Heart left ventricle (tissue), 16 donors: ENCODE measurements around the gene ICOSLG. TPM values are rescaled to one million over a fixed set of nuclear protein-coding genes. Genes with fewer than 3 reads are reported as not detected.

Experiments used
- ATAC-seq, 4 donors: fragments of 200-7000 bp; cut with Tn5 transposase; one replicate each; pipeline ENCODE4 v1.9.1; 2020 to 2022; ENCODE audit warnings: moderate library complexity in 4 of 4, mild to moderate bottlenecking in 3 of 4, moderate number of reproducible peaks in 1 of 4
- DNase-seq, 5 donors: peaks; one replicate each; pipeline ENCODE4 v3.0.0-alpha.2; 2020
- H3K27ac ChIP-seq, 12 donors: fragments of 200-600 bp; sonication (generic) in 4 of 12; one replicate each; pipeline versions ENCODE4 v1.5.0 to v1.8.0; 2016 to 2022; ENCODE audit warnings: mild to moderate bottlenecking in 2 of 12
- H3K27me3 ChIP-seq, 9 donors: fragments of 200-600 bp; sonication (generic) in 2 of 9; one replicate each; pipeline versions ENCODE4 v1.5.1 to v1.8.0; 2016 to 2022; ENCODE audit warnings: mild to moderate bottlenecking in 3 of 9
- H3K36me3 ChIP-seq, 9 donors: fragments of 200-600 bp; sonication (generic) in 2 of 9; one replicate each; pipeline versions ENCODE4 v1.5.0 to v1.8.0; 2018 to 2022; ENCODE audit warnings: mild to moderate bottlenecking in 2 of 9
- H3K4me1 ChIP-seq, 12 donors: fragments of 200-600 bp; sonication (generic) in 4 of 12; one replicate each; pipeline versions ENCODE4 v1.5.0 to v1.8.0; 2016 to 2022; ENCODE audit warnings: mild to moderate bottlenecking in 3 of 12
- H3K4me3 ChIP-seq, 12 donors: fragments of 200-600 bp; sonication (generic) in 4 of 12; one replicate each; pipeline versions ENCODE4 v1.5.0 to v1.8.0; 2017 to 2022; ENCODE audit warnings: mild to moderate bottlenecking in 9 of 12, moderate library complexity in 4 of 12
- H3K9me3 ChIP-seq, 12 donors: fragments of 200-600 bp; sonication (generic) in 4 of 12; one replicate each; pipeline versions ENCODE4 v1.5.0 to v1.8.0; 2016 to 2022; ENCODE audit warnings: mild to moderate bottlenecking in 1 of 12
- POLR2A ChIP-seq, 2 donors: fragments of 450-650 bp; IDR thresholded peaks; one replicate each; pipeline ENCODE4 v1.6.1; 2017; ENCODE audit warnings: antibody characterized with exemption in 2 of 2, mild to moderate bottlenecking in 2 of 2, moderate library complexity in 2 of 2
- WGBS, 4 donors: extraction: QIAGEN DNeasy Blood & Tissue Kit in 2 of 4; methylation state at CpG; one replicate each; pipeline versions ENCODE4 v1.1.5 to v1.1.7; 2013 to 2018; 5-methylcytosine and 5-hydroxymethylcytosine counted together
- intact Hi-C, 10 donors: fragments of 100-400 bp; cut with DNase I; formaldehyde crosslinking; loops; one replicate each; pipeline versions ENCODE4 v1.11.1 to v1.14.2; 2022
- polyA plus RNA-seq, 2 donors: library from polyadenylated mRNA; stranded (reverse); fragments of 200-250 nt; gene quantifications; one replicate each; pipeline ENCODE4 v1.2.3, GENCODE V29; 2013
- total RNA-seq, 9 donors: library from RNA; depleted of rRNA in 2 of 9; stranded (reverse); fragments of >200 nt in 2 of 9; fragmentation: NEBNext Ultra II Directional in 3 of 9; extraction: Animal tissue kit (Norgen Biotek cat#: 25700) in 3 of 9; gene quantifications; one replicate each; pipeline versions ENCODE4 v1.1.0 to v1.2.4, GENCODE V29; 2016 to 2023
- TF ChIP-seq, protein P1 (sequence below), 12 donors: fragments of 200-600 bp; sonication (generic) in 4 of 12; IDR thresholded peaks; one replicate each; pipeline versions ENCODE4 v1.5.0 to v1.8.0; 2018 to 2022; ENCODE audit warnings: antibody characterized with exemption in 12 of 12, mild to moderate bottlenecking in 5 of 12
- donor health status: ischemic (EF 13 %, LVEDD 7.1; RV severe dilation, severe dysfunction).
- donor health status: healthy with polysubstance abuse.
- donor health status: DM: no; HTN: yes; CAD: no.
- donor health status: DM: no; HTN: no; CAD: no.
- donor health status: ischemic (EF 25% LVEDD 6.9; RV normal size, moderate dysfunction).
- donor health status: ischemic (EF 25% LVEDD 5.7; RV mildly dilated, moderate dysfunction).
- donor health status: healthy.
- donor health status: DM: yes; HTN: yes; CAD: no.
- donor health status: ischemic (EF 35%, LVEDD 5.7; RV mildly dilated, moderate dysfunction).
- donor health status: nonischemic (EF 11% LVEDD 7.7; RV severe dilation, severe dysfunction).
- donor health status: DM: yes; HTN: yes; CAD: no.
- donor health status: PGD.
- donor health status: ischemic (EF 29% LVEDD 5.4; RV normal size, mild dysfunction).
- donor health status: nonischemic (EF 23%, LVEDD 6.1; RV moderate dilation, normal function).

Gene ICOSLG
- total and polyA plus RNA-seq, 11 donors, result 0.78 to 5.5 (median 1.5) TPM

DNA sequence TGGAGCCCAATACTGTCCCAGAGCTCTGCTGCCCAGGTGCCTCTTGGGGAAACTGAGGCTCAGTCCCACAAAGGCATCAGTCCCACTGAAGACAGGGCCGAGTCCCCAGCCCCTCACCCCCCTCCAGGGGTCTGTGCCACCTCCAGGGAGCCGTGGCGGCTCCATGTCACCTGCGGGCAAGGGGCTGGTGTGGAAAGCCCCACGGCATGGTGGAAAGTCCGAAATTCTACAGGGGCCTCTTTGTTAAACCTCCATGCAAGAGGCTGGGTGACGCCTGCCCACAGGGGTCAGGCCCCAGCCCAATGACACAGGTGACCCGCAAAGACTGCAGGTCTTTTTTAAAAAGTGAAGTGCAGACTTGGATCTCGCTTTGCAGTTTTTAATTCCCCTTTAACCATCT is 41.6 kb upstream of the ICOSLG start:
- Histone ChIP-seq H3K27me3 (peaks cover 0 to 21% (median 10%) of the 10 kb centered on the region in 9 donors), H3K9me3 (no peaks in the 10 kb centered on the region), H3K4me3 (no peak overlapping the region), H3K4me1 (peaks cover 0 to 10% (median 0%) of the 10 kb centered on the region in 12 donors), H3K36me3 (no peaks in the 10 kb centered on the region), H3K27ac (no peak overlapping the region)
- ATAC-seq (no peak), DNase-seq (no peak)
- TF ChIP-seq, protein P1, sequence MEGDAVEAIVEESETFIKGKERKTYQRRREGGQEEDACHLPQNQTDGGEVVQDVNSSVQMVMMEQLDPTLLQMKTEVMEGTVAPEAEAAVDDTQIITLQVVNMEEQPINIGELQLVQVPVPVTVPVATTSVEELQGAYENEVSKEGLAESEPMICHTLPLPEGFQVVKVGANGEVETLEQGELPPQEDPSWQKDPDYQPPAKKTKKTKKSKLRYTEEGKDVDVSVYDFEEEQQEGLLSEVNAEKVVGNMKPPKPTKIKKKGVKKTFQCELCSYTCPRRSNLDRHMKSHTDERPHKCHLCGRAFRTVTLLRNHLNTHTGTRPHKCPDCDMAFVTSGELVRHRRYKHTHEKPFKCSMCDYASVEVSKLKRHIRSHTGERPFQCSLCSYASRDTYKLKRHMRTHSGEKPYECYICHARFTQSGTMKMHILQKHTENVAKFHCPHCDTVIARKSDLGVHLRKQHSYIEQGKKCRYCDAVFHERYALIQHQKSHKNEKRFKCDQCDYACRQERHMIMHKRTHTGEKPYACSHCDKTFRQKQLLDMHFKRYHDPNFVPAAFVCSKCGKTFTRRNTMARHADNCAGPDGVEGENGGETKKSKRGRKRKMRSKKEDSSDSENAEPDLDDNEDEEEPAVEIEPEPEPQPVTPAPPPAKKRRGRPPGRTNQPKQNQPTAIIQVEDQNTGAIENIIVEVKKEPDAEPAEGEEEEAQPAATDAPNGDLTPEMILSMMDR (IDR thresholded peaks at IDR 0.05), result no peak
- TF ChIP-seq POLR2A (IDR thresholded peaks at IDR 0.05), result no peak
- WGBS, 4 donors, result 90 to 94% (median 93%) methylated on average over 8 to 9 of the region's 9 CpGs
- intact Hi-C loops, result no loop called here

DNA sequence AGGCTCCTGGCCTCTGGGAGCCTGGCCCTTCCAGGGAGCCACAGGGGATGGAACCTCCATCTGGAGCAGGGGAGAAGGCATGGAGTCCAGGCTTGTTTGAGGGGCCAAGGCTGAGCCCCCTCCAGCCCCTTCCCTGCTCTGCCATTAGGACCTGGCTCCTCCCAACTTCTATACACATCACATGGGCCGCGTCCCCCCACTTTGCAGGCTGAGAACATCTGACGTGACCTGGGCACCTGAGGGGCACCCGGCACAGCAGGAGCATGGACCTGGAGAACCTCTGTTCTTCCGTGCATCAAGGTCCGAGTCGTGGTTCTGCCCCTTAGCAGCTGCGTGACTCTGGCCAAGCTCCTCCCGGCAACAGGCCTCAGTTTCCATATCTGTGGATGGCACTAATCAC is 41.1 kb upstream of the ICOSLG start:
- Histone ChIP-seq H3K9me3 (no peaks in the 10 kb centered on the region), H3K27me3 (peaks cover 0 to 18% (median 10%) of the 10 kb centered on the region in 9 donors), H3K4me3 (no peak overlapping the region), H3K4me1 (peaks cover 0 to 10% (median 0%) of the 10 kb centered on the region in 12 donors), H3K36me3 (no peaks in the 10 kb centered on the region), H3K27ac (no peak overlapping the region)
- intact Hi-C loops, result no loop called here
- DNase-seq (peak in 1 of 5 donors; percentile 40), ATAC-seq (no peak)
- 89 to 98% (median 96%) methylated on average over 6 to 9 of the region's 9 CpGs for WGBS, 4 donors
- TF ChIP-seq, protein P1 (IDR thresholded peaks at IDR 0.05), result no peak
- TF ChIP-seq POLR2A (IDR thresholded peaks at IDR 0.05), result no peak

DNA sequence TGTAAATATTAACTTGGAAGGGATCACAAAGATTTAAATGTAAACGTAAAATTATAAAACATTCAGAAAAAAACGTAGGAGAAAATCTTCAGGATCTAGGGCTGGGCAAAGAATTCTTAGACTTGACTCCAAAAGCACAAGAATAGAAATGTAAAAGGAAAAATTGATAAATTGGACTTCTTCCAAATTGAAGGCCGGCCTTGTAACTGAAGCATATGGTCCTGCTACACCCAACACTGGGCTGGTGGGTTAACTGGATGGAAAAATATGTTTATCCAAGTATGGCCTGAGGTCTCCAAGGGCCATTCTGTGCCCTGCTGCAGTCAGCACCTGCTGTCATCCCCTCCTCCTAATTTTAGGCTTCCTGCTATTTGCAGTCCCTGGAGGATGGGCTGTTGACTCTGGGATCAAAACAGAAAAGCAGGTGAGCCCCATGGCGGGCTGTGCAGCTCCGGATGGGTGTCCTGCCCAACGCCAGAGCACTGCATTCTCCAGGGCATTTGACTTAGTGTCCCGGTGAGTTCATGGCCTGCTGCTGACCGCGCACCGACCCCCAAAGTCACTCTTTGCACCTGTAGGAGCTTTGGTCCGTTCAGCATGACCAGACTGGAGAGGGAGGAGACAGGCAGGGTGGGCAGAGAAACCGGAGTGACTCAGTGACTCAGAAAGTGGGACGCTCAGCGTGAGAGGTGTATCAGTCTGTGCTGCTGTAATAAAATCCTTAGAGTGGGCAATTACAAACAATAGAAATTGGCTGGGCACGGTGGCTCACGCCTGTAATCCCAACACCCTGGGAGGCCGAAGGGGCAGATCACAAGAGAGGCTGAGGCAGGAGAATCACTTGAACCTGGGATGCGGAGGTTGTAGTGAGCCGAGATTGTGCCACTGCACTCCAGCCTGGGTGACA is 38.9 kb upstream of the ICOSLG start:
- TF ChIP-seq, protein P1 (IDR thresholded peaks at IDR 0.05), result no peak
- TF ChIP-seq POLR2A (IDR thresholded peaks at IDR 0.05), result no peak
- no peaks in the 10 kb centered on the region for H3K27me3 ChIP-seq
- H3K36me3 ChIP-seq, result no peaks in the 10 kb centered on the region
- WGBS, 4 donors, result 86 to 94% (median 88%) methylated on average over 19 of the region's 19 CpGs
- H3K27ac ChIP-seq, result no peak overlapping the region
- intact Hi-C loops, result no loop called here
- no peaks in the 10 kb centered on the region for H3K4me1 ChIP-seq
- H3K9me3 ChIP-seq, result no peaks in the 10 kb centered on the region
- DNase-seq (peak in 1 of 5 donors; percentile 48), ATAC-seq (no peak)
- no peak overlapping the region for H3K4me3 ChIP-seq

DNA sequence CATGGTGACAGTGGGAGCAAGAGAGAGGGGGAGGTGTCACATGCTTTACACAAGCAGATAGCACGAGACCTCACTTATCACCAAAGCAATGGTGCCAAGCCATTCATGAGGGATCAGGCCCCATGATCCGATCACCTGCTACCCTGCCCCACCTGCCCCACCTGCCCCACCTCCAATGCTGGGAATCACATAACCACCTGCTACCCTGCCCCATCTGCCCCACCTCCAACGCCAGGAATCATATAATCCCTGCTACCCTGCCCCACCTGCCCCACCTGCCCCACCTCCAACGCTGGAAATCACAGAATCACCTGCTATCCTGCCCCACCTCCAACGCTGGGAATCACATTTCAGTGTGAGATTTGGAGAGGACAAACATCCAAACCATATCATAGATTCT is 34.3 kb upstream of the ICOSLG start:
- no peak for TF ChIP-seq POLR2A (IDR thresholded peaks at IDR 0.05)
- no peaks in the 10 kb centered on the region for H3K27me3 ChIP-seq
- intact Hi-C loops, result no loop called here
- H3K4me1 ChIP-seq, result no peaks in the 10 kb centered on the region
- ATAC-seq, result no peak
- H3K4me3 ChIP-seq, result no peak overlapping the region
- H3K9me3 ChIP-seq, result no peaks in the 10 kb centered on the region
- WGBS, 4 donors, result 70 to 78% (median 74%) methylated on average over 5 of the region's 5 CpGs
- peak in 1 of 5 donors; percentile 17 for DNase-seq
- no peaks in the 10 kb centered on the region for H3K36me3 ChIP-seq
- no peak overlapping the region for H3K27ac ChIP-seq
